ENCODE measurements around the gene COL4A2.

Gene COL4A2

GRCh38 chr13:110309661-110310524 lies 2.8 kb downstream of the COL4A2 start:
- Histone ChIP-seq H4K20me1 (ENCODE audit: insufficient read depth, low read length) (no peaks in the 10 kb centered on the region), H2AFZ (ENCODE audit: low read length) (no peak overlapping the region), H3F3A (ENCODE audit: insufficient read depth, low read length) (no peaks in the 10 kb centered on the region), H3K27me3 (replicated peaks; ENCODE audit: insufficient read depth, low read length) (no peaks in the 10 kb centered on the region), H3K79me2 (ENCODE audit: low read length) (no peaks in the 10 kb centered on the region), H3K27ac (ENCODE audit: low read length) (no peak overlapping the region), H3K4me3 (ENCODE audit: low read length) (no peak overlapping the region), H3K4me1 (ENCODE audit: low read length) (no peaks in the 10 kb centered on the region), H3K36me3 (replicated peaks; ENCODE audit: insufficient read depth, low read length) (no peaks in the 10 kb centered on the region), H3K9me2 (replicated peaks; ENCODE audit: insufficient read depth, low read length) (no peaks in the 10 kb centered on the region), H3K9me3 (replicated peaks; ENCODE audit: insufficient read depth, low read length) (no peaks in the 10 kb centered on the region), H3K9ac (ENCODE audit: low read length) (no peak overlapping the region), H3K4me2 (ENCODE audit: low read depth, low read length) (no peak overlapping the region)
- no peak for DNase-seq
- no peak for TF ChIP-seq EZH2phosphoT487 (IDR thresholded peaks at IDR 0.05; ENCODE audit: low read length)
- TF ChIP-seq, protein P1, sequence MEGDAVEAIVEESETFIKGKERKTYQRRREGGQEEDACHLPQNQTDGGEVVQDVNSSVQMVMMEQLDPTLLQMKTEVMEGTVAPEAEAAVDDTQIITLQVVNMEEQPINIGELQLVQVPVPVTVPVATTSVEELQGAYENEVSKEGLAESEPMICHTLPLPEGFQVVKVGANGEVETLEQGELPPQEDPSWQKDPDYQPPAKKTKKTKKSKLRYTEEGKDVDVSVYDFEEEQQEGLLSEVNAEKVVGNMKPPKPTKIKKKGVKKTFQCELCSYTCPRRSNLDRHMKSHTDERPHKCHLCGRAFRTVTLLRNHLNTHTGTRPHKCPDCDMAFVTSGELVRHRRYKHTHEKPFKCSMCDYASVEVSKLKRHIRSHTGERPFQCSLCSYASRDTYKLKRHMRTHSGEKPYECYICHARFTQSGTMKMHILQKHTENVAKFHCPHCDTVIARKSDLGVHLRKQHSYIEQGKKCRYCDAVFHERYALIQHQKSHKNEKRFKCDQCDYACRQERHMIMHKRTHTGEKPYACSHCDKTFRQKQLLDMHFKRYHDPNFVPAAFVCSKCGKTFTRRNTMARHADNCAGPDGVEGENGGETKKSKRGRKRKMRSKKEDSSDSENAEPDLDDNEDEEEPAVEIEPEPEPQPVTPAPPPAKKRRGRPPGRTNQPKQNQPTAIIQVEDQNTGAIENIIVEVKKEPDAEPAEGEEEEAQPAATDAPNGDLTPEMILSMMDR (IDR thresholded peaks at IDR 0.05; ENCODE audit: low read length), result no peak
- TF ChIP-seq EZH2 (optimal IDR thresholded peaks at IDR 0.05; ENCODE audit: low read depth, low read length), result no peak

GRCh38 chr13:110310541-110311442 lies 3.7 kb downstream of the COL4A2 start:
- Histone ChIP-seq H3K4me2 (ENCODE audit: low read depth, low read length) (no peak overlapping the region), H3K9ac (ENCODE audit: low read length) (no peak overlapping the region)

DNA sequence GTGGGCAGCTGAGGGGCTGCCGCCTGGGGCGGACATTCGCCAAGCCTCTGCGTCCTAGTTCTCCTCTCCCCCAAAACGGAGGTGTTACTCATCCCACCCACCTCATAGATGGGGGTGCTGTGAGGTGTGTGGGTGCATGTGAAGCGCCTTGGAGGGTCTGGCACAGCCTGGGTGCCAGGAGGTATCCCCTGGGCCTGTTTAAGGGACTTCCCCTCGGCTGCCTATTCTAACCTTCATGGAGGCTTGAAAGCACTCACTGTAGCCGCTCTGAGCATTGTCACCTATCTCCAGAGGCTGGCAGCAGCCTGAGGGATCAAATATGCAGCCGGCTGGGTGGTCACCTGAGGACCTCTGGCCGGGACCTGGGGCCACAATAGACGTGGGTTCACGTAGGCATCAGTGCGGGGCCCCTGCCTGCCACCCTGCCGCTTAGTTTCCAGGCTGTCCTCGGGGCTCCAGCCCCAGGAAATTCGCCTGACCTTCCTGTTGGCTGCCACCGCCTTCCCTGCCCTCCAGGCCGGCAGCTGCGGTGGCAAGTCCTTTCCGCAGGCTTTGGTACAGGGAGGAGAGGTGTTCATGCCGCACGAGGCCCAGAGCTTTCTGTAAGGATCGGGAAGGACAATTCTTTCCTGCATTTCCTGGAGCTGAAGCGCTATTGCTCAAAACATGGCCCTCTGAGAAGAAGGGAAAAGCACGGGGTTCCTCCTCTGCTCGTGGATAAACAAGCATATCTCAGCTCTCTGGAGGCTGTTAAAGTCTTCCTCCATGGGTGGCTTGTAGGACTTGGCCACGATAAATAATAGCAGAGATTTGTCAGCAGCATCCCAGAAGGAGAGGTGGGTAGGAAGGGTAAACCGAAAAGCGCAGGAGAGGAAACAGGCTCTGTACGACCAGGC lies 4.6 kb downstream of the COL4A2 start:
- no peak overlapping the region for H3K4me2 ChIP-seq (ENCODE audit: low read depth, low read length)
- no peak overlapping the region for H2AFZ ChIP-seq (ENCODE audit: low read length)
- H3K9me2 ChIP-seq (replicated peaks; ENCODE audit: insufficient read depth, low read length), result no peaks in the 10 kb centered on the region
- no peaks in the 10 kb centered on the region for H3F3A ChIP-seq (ENCODE audit: insufficient read depth, low read length)
- no peak for DNase-seq
- H3K9me3 ChIP-seq (replicated peaks; ENCODE audit: insufficient read depth, low read length), result no peaks in the 10 kb centered on the region
- H3K4me3 ChIP-seq (ENCODE audit: low read length), result no peak overlapping the region
- no peaks in the 10 kb centered on the region for H4K20me1 ChIP-seq (ENCODE audit: insufficient read depth, low read length)
- no peaks in the 10 kb centered on the region for H3K4me1 ChIP-seq (ENCODE audit: low read length)
- TF ChIP-seq EZH2phosphoT487 (IDR thresholded peaks at IDR 0.05; ENCODE audit: low read length), result no peak
- TF ChIP-seq, protein P1 (IDR thresholded peaks at IDR 0.05; ENCODE audit: low read length), result no peak
- TF ChIP-seq EZH2 (optimal IDR thresholded peaks at IDR 0.05; ENCODE audit: low read depth, low read length), result no peak
- no peaks in the 10 kb centered on the region for H3K27me3 ChIP-seq (replicated peaks; ENCODE audit: insufficient read depth, low read length)
- no peaks in the 10 kb centered on the region for H3K36me3 ChIP-seq (replicated peaks; ENCODE audit: insufficient read depth, low read length)
- no peak overlapping the region for H3K9ac ChIP-seq (ENCODE audit: low read length)
- H3K79me2 ChIP-seq (ENCODE audit: low read length), result no peaks in the 10 kb centered on the region
- no peak overlapping the region for H3K27ac ChIP-seq (ENCODE audit: low read length)

More at GRCh38 chr13:110310541-110311442, 3.7 kb downstream of the COL4A2 start:
- H3K27ac ChIP-seq (ENCODE audit: low read length), result no peak overlapping the region
- H3K36me3 ChIP-seq (replicated peaks; ENCODE audit: insufficient read depth, low read length), result no peaks in the 10 kb centered on the region
- no peaks in the 10 kb centered on the region for H4K20me1 ChIP-seq (ENCODE audit: insufficient read depth, low read length)
- H2AFZ ChIP-seq (ENCODE audit: low read length), result no peak overlapping the region
- H3K9me2 ChIP-seq (replicated peaks; ENCODE audit: insufficient read depth, low read length), result no peaks in the 10 kb centered on the region
- no peaks in the 10 kb centered on the region for H3F3A ChIP-seq (ENCODE audit: insufficient read depth, low read length)
- no peaks in the 10 kb centered on the region for H3K4me1 ChIP-seq (ENCODE audit: low read length)
- H3K9me3 ChIP-seq (replicated peaks; ENCODE audit: insufficient read depth, low read length), result no peaks in the 10 kb centered on the region
- no peak for DNase-seq
- H3K79me2 ChIP-seq (ENCODE audit: low read length), result no peaks in the 10 kb centered on the region
- H3K4me3 ChIP-seq (ENCODE audit: low read length), result no peak overlapping the region
- no peaks in the 10 kb centered on the region for H3K27me3 ChIP-seq (replicated peaks; ENCODE audit: insufficient read depth, low read length)
- TF ChIP-seq EZH2phosphoT487 (IDR thresholded peaks at IDR 0.05; ENCODE audit: low read length), result no peak
- no peak for TF ChIP-seq EZH2 (optimal IDR thresholded peaks at IDR 0.05; ENCODE audit: low read depth, low read length)
- TF ChIP-seq, protein P1 (IDR thresholded peaks at IDR 0.05; ENCODE audit: low read length), result no peak

Data from MM.1S (cell line).